HG02588 (cell line): Measurements from ENCODE around the gene ASS1.

ENCODE experiments used
- ATAC-seq: cut with Tn5 transposase; IDR thresholded peaks from one replicate; pipeline ENCODE4 v1.9.1; 2021; ENCODE audit warnings: mild to moderate bottlenecking, moderate library complexity; ENCODE audit not compliant: unreplicated experiment

Gene ASS1

DNA sequence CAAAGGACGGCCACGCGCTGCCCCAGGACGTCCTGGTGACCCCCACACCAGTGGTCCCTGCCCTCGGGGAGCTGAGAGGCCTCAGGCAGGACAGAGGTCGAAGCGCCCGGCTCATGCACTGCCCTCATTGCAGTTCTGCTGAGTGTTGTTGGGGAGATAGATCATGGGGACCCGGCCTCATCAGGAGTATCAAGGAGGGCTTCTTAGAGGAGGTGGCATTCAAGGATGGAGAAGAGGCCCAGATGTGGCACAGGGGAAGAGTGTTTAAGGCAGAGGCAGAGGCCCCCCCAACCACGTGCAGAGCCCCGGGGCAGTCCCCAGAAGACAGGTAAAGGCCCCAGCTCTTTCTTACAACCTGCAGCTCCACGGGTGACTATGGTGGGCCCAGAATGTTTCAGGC, 26.2 kb downstream of the ASS1 start:
- ATAC-seq = no peak

DNA sequence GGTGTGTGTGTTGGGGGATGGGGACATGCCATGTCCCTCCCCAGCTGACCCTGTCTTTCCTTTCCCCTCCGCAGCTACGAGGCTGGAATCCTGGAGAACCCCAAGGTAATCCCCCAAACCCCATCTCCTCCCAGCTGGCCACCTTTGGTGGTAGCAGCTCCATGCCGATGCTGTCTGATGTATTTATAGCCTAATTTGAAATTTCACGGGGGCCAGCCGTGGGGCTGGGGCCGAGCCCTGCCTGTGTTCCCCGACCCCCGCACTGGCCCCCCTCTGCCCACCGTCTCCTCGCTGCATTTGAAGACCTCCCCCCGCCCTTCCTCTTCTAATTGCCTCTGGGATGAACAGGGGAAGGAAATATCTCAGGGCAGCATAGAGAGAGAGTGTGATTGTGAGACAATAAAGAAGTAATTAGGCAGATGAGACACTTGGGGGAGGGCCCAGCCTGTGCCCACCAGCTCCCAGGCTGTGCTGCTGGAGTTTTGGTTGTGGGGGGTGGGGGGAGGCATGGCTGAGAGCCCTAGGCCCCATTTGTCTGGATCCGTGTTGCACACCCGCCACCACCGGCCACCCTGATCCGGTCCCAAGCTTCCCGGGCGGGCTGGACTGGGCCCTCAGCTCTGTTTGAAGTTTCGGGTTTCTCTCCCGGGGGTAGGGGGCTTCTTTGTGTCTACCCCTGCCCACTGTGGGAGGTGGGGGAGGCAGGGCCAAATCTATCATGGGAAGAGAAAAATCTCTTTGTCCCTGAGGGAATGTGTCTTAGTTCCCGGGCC, 26.8 kb downstream of the ASS1 start:
- no peak for ATAC-seq

DNA sequence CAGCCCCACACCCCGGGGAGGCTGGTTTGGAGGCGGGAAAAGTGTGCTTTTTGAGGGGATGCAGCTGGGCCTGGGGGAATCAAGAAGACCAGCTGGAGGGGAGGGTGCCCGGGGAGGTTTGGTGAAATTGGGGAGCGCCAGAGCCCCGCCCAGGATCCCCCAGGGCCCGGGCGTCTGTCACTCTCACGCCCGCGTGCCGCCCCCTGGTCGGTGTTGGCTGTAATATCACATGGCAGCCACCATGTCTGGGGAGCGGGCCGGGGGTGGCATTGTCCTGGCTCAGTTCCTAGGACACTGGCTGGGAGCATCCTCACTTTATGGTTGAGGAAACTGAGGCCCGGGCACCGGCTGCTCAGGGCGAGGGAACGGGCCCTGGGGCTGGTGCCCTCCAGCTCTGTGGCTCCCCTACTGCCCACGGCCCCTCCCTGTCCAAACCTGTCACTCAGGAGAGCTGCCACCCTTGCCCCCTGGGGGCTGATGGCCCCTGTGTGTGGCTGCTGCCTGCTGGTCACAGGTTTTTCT, 27.5 kb downstream of the ASS1 start:
- no peak for ATAC-seq

DNA sequence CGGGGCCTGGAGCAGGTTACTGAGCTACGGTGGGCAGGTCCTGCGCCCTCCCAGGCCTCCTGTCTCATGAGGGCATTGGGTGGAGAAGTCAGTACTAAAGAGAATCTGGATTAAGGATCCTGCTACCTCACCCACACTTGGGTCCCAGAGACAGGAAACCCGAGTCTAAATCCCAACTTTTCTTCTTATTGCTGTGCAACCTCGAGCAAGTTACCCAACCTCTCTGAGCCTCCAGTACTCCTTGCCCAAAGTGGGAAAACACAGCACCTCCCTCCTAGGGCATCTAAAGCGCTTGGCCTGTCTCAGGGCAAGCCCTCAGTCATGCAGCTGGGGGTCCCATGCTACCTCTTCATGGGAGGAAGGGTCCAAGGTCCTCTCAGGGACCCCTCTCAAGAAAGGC, 28.2 kb downstream of the ASS1 start:
- no peak for ATAC-seq

DNA sequence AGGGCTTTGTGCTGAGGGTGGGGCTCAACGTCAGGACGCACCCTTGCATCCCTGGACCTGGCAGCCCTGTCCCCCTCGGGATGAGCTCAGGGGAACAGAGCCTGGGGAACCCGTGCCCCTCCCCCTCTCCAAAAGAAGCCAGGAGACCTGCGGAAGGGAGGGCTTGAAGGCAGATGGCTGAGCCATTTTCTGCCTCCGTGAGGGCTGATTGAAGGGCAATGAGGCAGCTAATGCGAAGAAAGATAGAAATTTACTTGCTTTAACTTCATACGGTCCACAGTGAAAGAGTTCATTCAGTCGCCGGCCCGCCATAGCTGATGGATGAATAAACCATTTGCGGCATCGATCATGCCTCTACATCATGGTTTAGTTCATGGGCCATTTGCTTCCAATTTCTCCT, 28.8 kb downstream of the ASS1 start:
- no peak for ATAC-seq

DNA sequence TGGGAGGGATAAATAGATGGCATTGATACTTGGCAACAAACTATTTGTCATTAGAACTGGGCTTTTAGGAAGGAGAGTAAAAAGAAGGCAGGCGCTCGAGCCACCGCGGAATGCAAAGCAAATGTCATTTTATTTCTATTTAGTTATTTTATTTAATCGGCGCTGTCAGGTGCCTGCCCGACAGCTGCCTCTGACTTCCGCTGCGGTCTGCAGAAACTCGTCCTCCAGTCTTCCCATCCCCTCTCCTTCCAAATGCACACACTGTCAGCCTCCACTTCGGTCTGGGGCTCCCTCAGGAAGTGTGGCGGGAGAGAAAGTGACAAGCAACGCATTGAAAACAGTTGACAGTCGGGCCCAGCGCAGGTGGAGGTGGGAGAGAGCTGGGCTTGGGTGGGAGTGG, 29.3 kb downstream of the ASS1 start:
- no peak for ATAC-seq

DNA sequence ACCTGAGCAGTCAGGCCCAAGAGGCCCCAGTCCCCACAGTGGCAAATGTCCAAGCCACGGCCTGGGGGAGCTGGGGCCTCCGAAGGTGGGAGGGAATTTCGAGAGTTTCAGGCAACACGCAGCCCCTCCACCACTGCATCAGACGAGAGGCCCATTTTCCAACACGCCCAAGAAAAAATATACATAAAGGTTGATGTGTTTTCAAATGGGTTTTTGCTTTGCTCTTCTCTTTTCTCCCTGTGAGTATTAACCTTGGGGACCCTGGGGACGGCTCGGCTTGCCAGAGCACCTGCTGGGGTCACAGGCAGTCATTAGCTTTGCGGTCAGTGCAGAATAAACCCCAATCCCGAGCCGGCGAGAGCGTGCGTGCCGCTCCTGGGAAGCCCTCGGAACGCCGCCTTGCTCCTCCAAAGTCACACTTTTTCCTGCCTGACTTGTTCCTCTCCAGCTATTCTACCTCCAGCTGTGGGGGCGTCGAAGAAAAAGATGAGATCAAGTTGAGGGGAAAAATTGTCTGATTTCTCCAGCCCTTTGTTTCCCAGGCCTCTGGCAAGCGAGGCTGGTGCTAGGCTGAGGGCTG, 31.5 kb downstream of the ASS1 start:
- no peak for ATAC-seq

DNA sequence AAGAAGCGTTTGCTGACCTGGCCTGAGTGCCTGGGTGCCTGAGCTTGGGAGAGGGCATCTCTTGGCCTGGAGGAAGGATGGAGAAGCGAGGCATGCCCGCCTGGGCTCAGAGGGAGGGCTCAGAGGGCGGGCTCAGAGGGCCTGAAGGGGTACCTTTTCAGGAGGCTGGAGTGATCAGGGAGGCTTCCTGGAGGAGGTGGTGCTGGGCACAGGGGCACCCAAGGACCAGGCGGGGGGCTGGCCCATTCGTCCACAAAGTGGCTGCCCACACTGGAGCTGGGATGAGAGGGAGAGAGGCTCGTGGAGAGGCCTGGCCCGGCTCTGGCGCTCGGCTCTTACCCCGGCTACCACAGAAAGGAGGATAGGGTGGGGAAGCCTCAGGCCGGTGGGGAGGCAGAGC, 32.8 kb downstream of the ASS1 start:
- ATAC-seq = no peak

DNA sequence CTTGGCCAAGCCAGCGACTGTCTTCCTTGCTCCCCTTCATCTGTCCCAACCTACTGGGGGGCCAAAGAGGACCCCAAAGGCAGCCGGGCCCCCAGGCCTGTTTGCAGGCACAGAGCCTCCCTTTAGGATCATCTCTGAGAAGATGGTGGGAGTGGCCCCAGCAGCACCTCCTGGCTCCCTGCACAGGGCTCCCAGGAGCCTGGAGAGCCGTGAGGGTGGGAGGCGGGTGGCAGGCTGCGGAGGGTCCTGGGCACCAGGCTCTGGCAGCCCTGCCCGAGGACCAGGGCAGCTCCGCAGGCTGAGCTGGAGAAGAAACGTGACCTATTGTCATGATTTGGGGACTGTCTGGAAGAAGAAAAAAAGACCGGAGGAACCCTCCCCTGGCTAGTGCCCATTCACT, 33.4 kb downstream of the ASS1 start:
- ATAC-seq = no peak

DNA sequence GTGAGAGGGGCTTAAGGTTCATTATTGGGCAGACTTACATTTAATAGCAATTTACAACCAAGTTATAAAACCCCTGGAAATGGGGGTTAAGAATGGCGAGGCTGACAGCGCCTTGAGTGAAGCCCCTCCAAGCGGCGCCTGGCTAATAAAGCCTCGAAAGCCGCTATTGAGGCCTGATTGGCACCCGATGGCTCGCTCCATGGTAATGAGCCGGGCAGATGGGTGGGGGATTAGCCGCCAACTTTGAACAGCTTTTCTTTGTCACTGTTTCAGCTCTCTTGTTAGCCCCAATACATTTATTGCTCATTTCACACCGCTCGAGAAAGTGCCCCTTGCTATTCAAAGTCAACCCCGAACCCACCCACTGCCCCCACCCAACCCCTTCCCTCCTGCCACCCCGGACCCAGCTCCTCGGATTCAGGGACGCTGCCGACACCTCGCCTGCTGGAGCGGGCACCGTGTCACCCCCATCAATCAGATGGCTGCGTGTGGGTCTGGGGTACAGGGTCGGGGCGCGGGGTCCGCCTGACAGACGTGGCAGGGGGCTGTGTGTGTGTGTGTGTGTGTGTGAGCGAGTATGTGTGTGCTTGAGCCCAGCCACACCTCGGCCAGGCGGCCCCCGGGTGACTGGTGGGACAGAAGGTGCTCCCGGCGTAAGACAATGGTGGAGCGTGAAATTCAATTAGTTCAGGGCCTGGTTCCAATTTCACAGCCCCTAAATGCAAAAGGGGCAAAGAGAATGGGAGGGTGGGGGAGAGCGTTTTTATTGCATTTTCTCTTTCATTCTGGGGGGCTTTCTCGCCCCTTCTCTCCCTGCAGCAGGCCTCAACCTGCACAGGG, 34.2 kb downstream of the ASS1 start:
- ATAC-seq = no peak

DNA sequence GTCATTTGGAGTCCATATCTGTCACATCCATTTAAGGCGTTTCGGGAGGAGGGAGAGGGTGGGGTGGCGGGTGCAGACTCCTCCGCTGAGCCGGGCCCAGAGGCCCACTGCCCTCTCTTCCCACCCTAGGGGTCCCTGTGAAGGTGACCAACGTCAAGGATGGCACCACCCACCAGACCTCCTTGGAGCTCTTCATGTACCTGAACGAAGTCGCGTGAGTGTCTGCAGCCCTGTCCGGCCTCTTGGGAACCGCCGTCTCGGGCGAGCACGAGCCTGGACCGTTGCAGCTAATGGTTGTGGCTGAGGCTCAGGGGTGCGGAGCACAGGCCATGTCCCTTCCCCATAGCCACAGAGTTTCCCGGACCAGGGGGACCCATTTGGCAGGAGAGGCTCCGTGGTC, 34.8 kb downstream of the ASS1 start:
- no peak for ATAC-seq

DNA sequence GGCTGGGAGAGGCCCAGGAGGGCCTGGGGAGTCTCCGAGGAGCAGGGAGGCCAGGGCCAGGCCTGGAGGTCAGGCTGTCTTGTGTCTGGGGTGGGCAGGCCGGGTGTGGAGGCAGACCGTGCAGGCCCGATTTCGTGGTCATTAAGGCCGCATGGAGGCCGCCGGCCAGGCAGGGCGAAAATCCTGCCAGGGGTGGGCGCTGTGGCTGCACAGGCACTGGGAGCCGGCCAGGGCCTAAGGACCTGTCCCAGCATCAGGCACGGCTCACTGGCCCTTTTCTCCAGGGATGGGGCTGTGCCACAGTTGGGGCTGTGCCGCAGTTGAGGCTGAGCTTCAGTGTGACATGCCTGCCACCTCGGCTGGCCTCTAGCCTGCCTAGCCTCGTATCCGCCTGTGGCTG, 35.9 kb downstream of the ASS1 start:
- no peak for ATAC-seq

DNA sequence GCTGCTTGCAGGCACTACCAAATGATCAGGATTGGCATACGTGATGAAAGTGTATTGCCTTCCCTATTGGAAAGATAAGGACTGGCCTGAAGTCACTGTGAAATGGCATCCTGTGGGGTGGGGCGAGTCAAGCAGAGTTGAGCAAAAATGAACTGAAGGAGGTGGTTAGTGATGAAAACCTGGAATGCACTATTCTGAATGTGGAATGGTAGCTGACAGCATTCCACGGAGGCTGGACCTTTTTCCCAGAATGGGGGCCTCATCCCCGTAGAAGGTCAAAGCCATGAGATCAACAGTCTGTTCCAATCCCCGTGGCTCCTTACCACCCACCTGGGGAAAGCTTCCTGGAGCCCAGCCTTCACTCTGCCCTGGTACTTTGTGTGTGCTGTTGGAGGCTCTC, 37.7 kb downstream of the ASS1 start:
- no peak for ATAC-seq

DNA sequence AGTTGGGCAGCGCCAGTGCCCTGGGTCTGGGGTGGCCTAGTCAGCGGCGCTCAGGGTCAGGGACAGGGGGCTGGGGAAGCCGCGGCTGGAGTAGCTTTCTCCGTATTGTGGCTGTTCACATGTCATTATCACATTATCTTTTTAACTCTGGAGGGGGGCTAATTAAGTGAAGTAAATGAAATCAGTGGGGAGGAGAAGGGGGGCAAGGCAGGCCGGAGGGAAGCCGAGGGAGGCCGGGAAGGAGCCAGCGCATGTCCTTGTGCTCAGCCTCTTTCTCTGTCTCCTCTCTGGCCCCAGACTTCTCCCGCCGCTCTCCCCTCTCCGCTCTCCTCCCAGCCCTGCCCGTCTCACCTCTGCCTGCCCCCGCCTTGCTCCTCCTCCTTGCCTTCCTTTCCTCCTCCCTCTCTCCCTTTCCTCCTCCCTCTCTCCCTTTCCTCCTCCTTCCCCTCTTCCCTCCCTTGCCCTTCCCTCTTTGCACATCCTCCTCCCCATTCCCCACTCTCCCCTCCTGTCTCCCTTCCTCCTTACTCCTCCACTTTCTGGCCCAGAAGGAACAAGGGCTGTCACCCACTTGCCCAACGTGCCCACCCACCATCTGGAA, 38.7 kb downstream of the ASS1 start:
- no peak for ATAC-seq

DNA sequence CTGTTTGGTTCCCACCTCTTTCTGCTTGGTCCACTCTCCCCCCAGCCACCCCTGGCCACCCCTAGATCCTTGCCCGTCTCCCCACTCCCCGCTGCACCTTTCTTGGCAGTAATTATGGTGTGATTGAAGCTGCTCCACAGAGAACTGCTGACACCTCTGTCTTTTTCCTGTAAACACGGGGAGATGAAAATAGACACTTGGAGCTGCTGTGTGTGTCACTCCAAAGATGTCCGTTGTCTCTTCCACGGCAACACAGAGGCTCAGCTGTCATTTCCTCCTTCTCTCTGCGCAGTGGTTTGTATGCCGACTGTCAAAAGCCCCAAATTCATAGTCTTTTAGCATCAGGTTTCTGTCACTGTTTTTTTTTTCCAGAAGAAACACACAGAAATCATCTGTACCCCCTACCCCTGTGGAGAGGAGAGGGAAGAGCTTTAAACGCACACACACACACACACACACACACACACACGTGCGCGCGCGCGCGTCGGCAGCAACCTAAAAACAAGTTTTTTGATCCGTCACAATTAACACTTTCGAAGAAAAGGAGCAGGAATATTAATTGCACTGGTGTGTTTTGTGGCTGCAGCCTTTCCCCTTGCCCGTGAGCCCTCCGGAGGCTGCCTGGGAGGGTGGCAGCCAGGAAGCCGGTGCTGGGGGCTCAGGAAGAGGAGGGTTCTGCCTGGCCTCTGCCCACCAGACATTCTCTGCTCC, 39.8 kb downstream of the ASS1 start:
- ATAC-seq = no peak

DNA sequence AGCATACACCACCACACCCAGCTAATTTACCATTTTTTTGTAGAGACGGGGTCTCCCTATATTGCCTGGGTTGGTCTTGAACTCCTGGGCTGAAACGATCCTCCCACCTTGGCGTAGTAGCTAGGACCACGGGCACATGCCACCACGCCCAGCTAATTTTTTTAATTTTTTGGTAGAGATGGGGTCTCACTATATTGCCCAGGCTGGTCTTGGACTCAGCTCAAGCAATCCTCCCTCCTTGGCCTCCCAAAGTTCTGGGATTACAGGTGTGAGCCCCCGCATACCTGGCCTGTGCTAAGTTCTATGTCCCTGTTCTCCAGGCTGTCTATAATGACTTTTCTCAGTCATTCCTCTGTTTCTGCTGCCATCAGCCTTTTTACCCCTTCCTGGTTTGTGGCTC, 41.3 kb downstream of the ASS1 start:
- no peak for ATAC-seq

DNA sequence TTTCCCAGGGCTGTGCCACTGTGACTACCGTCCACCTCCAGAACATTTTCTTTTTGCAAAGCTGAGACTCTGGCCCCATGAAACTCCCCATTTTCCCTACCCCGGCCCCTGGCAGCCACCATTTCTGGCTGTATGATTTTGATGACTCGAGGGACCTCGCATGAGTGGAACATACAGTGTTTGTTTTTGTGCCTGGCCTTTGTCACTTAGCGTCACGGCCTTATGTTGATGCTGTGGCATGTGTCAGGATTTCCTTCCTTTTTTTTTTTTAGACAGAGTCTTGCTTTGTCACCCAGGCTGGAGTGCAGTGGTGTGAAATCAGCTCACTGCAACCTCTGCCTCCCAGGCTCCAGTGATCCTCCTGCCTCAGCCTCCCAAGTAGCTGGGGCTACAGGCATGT, 42.7 kb downstream of the ASS1 start:
- ATAC-seq = no peak

DNA sequence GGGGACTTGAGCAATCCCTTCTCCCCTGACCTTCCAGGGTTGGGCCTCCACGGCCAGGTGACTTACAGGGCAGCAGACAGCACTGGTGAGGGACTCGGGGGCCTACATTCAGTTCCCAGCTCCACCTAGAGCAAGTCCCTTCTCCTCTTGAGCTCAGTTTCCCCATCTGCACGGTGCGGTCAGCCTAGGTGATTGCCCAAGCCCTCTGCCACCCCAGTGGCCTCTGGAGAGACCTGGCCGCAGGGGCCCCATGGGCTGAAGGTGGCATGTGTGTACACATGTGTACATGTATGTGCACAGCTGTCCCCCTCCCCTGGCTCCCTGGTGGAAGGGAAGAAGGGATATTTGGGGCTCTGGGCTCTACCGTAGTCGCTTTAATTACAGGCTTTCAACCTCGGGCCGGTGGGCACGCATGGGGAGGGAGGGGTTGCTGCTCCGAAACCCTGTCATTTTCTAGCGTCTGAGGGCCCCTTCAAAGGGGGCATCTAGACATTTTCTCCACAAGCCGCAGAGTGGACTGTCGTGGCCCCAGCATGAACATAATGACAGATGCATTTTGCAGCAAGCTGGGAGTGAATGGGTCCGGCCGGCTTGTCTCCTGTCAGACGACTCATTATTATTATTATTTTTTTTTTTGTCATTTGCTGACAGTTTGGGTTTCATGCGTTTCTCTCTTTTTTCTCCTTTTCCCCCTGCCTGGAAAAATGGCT, 44.0 kb downstream of the ASS1 start:
- ATAC-seq = no peak

DNA sequence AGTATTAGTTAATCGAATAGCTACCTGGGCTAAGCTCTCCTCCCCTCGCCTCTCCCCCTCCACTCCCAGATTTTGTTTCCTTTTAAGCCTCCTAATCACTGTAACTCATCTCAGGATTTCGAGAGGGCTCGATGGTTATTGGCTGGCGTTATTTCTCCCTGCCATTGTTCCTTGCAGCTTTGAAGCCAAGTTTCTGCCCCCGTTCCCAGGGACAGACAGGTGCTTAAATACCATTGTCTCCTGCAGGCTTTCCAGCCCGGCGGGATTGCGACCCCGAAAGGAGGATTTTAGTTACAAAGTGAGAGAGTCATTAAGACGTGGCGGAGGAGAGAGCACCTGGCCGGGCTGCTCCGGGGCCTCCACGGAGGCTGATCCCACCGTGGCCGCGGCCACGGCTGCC, 46.2 kb downstream of the ASS1 start:
- ATAC-seq = no peak

DNA sequence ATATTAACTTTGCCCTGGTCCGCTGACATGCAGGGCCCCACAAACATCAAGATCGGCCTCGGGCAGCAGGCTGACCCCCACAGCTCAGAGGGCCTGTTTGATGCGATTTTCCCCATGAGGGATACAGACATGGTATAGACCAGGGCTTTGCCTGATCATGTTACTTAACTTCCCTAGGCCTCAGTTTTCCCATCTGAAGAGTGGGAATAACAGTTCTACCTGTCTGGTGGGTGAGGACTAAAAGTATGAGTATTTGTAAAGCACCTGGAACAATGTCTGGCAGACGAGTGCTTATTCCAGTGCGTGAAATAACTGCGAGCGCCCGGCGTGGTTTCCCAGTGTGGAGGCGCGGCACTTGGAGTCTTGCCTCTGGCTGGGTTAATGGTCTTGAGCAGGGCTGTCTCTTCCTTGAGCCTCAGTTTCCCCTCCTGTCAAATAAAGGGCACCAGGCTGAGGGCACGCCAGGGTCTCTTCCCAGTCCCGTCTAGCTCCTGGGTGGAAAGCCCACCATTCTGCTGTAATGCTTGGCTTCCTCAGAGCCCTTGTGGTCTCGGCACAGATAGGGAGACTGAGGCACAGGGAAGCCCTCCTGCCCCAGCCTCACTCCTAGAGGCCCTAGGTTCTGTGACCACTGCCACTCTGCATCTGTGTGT, 47.2 kb downstream of the ASS1 start:
- ATAC-seq = no peak
